NB4 (cell line): ENCODE data around the gene SLC7A9.

Experiments
- DNase-seq: peaks from one replicate; pipeline ENCODE4 v3.0.0; 2010; ENCODE audit warnings: low read depth
- H3K4me3 ChIP-seq: one replicate; pipeline ENCODE4 v1.5.1; 2011; ENCODE audit warnings: mild to moderate bottlenecking, low read depth, low read length, moderate library complexity
- CTCF ChIP-seq: IDR thresholded peaks from one replicate; pipeline ENCODE4 v1.5.1; 2012; ENCODE audit warnings: low read depth, low read length
- MAX ChIP-seq: IDR thresholded peaks from 2 replicates; pipeline ENCODE4 v1.6.1; 2011; ENCODE audit warnings: low read depth, low read length
- MYC ChIP-seq: IDR thresholded peaks from 2 replicates; pipeline ENCODE4 v1.6.1; 2011; ENCODE audit warnings: low read depth, low read length
- POLR2A ChIP-seq: IDR thresholded peaks from 2 replicates; pipeline ENCODE4 v1.6.1; 2011; ENCODE audit warnings: mild to moderate bottlenecking; ENCODE audit not compliant: insufficient read length; ENCODE audit errors: extremely low read depth

Gene SLC7A9

GRCh38 chr19:32824191-32824751 is 45.3 kb downstream of the SLC7A9 start:
- no peak for TF ChIP-seq CTCF
- no peak for TF ChIP-seq POLR2A
- no peak for TF ChIP-seq MAX
- TF ChIP-seq MYC: no peak
- no peak overlapping the region for H3K4me3 ChIP-seq
- DNase-seq: peak; percentile 11

GRCh38 chr19:32823747-32824102 is 45.8 kb downstream of the SLC7A9 start:
- no peak for DNase-seq
- TF ChIP-seq CTCF (no peak), POLR2A (no peak), MAX (no peak), MYC (no peak)
- no peak overlapping the region for H3K4me3 ChIP-seq

DNA sequence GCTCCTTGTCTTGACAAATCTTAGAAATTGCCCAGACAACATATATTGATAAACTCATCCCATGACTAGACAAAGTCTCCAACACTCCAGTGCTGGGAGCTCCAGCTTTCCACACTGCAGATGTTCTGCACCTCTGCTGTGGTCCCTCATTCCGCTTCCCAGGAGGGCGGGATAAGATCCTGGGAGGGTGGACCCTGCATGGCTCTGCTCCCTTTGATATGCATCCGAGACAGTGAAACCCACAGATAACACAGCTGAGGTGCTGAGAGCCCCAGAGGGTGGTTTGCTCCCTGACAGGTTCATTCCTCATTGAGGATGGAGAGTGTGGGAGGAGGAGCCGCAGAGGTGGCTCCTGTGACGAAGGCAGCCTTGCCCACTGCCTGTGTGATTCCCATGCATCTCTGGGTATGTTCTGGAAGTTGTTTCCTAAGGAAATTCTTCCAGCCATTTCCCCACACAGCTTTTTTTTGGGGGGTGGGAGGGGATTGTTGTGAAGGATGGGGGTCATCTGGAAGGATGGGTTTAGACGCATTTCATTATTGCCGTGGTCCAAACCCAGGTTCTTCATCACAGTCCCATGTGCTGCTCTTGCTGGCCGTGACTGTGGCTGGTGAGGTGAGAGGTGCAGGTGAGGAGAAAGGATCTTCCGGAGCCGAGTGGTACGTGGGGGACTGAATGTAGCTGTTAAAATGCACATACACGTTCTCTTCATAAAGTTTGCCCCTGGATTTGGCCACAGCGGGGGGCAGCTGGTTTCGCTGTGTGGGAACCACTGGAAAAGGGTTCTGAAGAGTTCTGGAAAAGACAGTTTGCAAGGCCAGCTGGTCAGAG is 46.4 kb downstream of the SLC7A9 start:
- TF ChIP-seq CTCF (no peak), POLR2A (no peak), MAX (no peak), MYC (no peak)
- H3K4me3 ChIP-seq: no peak overlapping the region
- no peak for DNase-seq

DNA sequence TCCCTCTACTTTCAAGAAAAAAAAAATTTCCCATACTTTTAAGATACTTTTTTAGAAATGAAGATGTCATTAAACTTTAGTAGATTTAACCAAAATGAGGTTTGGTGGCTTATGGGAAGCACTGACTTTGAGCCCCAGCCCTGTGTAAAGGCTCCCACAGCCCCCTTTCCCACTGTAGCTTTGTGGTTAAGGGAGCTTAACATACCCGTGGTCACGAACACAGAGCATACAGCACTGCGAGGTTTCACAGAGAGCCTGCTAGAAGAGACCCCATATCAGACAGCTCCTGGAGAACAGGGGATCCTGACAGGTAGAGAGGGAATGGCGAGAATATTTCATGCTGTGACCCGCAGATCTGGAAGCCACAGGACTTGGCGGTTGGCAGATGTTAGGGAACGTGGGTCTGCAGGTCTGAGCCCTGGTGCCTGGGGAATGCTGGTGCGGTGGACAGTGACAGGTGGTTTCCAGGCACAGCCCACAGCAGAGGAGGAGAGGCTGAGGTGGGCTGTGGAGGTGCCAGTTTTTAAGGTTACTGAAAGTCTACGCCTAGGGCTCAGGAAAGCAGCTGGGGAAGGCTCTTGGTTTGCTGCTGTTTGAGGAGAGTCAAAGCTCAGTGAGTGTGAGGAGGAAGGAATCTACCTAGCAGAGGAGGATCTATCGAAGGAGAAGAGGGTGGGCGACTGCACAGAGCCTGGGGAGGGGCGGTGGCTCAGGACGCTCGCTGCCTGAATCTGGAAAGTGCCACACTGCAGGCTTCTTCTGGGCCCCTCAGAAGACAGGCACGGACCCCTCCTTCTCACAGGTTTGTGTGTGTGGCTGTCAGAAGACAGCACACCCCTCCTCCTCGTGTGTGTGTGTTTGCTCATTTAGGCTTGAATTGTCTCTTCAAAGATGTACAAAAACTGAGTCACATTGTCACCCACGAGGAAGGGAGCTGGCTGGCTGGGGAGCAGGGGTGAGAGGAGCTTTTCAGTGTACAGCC is 49.9 kb downstream of the SLC7A9 start:
- TF ChIP-seq MYC (no peak), POLR2A (no peak), MAX (no peak), CTCF (no peak)
- DNase-seq: no peak
- H3K4me3 ChIP-seq: no peak overlapping the region

DNA sequence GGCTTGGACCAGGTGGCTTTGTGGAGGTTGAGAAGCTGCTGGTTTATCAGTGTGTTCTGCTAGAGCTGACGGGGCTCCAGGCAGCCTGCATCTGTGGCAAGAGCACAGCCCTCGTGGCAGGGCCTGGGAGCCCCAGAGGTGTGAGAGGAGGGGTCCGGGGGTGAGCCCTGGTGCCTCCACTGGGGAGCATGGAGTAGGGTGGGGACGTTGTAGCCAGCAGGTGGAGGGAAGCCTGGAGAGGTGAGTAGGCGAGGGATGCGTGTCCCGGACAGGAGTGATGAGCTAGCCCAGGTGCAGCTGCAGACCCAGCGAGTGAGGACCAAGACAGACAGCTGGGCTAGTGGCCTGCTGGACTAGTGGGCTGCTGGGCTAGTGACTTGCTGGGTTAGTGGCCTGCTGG is 51.0 kb downstream of the SLC7A9 start:
- H3K4me3 ChIP-seq: no peak overlapping the region
- DNase-seq: no peak

More for the DNA sequence above, 51.0 kb downstream of the SLC7A9 start:
- TF ChIP-seq MAX (no peak), MYC (no peak), CTCF (no peak), POLR2A (no peak)
